Lower lobe of right lung (tissue), 2 donors: ENCODE measurements around the gene F12. TPM values are rescaled to one million over a fixed set of nuclear protein-coding genes. Genes with fewer than 3 reads are reported as not detected.

Source experiments
- ATAC-seq, 2 donors: fragments of 200-7000 bp; cut with Tn5 transposase; one replicate each; pipeline ENCODE4 v1.9.1; 2020 to 2022; ENCODE audit warnings: mild to moderate bottlenecking in 2 of 2, moderate library complexity in 2 of 2
- DNase-seq: peaks from one replicate; pipeline ENCODE4 v3.0.0-alpha.2; 2020
- H3K27ac ChIP-seq: fragments of 200-600 bp; one replicate; pipeline ENCODE4 v1.8.0; 2022
- H3K27me3 ChIP-seq: fragments of 200-600 bp; one replicate; pipeline ENCODE4 v1.8.0; 2022; ENCODE audit warnings: low read depth
- H3K36me3 ChIP-seq: fragments of 200-600 bp; one replicate; pipeline ENCODE4 v1.8.0; 2022; ENCODE audit warnings: mild to moderate bottlenecking
- H3K4me1 ChIP-seq: fragments of 200-600 bp; one replicate; pipeline ENCODE4 v1.8.0; 2022
- H3K4me3 ChIP-seq: fragments of 200-600 bp; one replicate; pipeline ENCODE4 v1.8.0; 2022; ENCODE audit warnings: mild to moderate bottlenecking
- H3K9me3 ChIP-seq: fragments of 200-600 bp; one replicate; pipeline ENCODE4 v1.8.0; 2022
- CTCF ChIP-seq: fragments of 200-600 bp; IDR thresholded peaks from one replicate; pipeline ENCODE4 v1.8.0; 2022; ENCODE audit warnings: antibody characterized with exemption, mild to moderate bottlenecking
- intact Hi-C: fragments of 100-400 bp; cut with DNase I; formaldehyde crosslinking; loops from one replicate; pipeline ENCODE4 v1.11.0; 2022
- total RNA-seq: library from RNA; stranded (reverse); fragmentation: NEBNext Ultra II Directional; extraction: Animal tissue kit (Norgen Biotek cat#: 25700); gene quantifications from one replicate; pipeline ENCODE4 v1.2.1, GENCODE V29; 2021
- donor health status: DM: no; HTN: yes; CAD: no; lungs with severe emphysema.

F12 gene
- total RNA-seq, 1 donor from 2014 or later = 0.80 TPM

GRCh38 chr5:177434942-177435738 lies 25.8 kb upstream of the F12 start:
- ATAC-seq (no peak), DNase-seq (no peak)
- no peak overlapping the region for H3K4me3 ChIP-seq
- H3K4me1 ChIP-seq = peaks cover 28% of the 10 kb centered on the region
- intact Hi-C loops = no loop called here
- H3K36me3 ChIP-seq = peaks cover 87% of the 10 kb centered on the region
- no peaks in the 10 kb centered on the region for H3K27me3 ChIP-seq
- no peaks in the 10 kb centered on the region for H3K9me3 ChIP-seq
- TF ChIP-seq CTCF = no peak
- no peak overlapping the region for H3K27ac ChIP-seq

GRCh38 chr5:177434437-177434836 lies 25.1 kb upstream of the F12 start:
- no peak overlapping the region for H3K27ac ChIP-seq
- peaks cover 82% of the 10 kb centered on the region for H3K36me3 ChIP-seq
- DNase-seq = no peak

GRCh38 chr5:177433658-177434217 lies 24.4 kb upstream of the F12 start:
- no peak for ATAC-seq
- H3K4me1 ChIP-seq = peaks cover 42% of the 10 kb centered on the region

More at GRCh38 chr5:177434437-177434836, 25.1 kb upstream of the F12 start:
- Histone ChIP-seq H3K4me1 (peaks cover 35% of the 10 kb centered on the region), H3K27me3 (no peaks in the 10 kb centered on the region), H3K9me3 (no peaks in the 10 kb centered on the region), H3K4me3 (no peak overlapping the region)
- no peak for ATAC-seq
- intact Hi-C loops = no loop called here
- no peak for TF ChIP-seq CTCF

GRCh38 chr5:177432839-177433657 lies 23.7 kb upstream of the F12 start:
- H3K27me3 ChIP-seq = no peaks in the 10 kb centered on the region
- DNase-seq (no peak), ATAC-seq (no peak)
- H3K4me1 ChIP-seq = peaks cover 48% of the 10 kb centered on the region
- intact Hi-C loops = no loop called here
- peaks cover 72% of the 10 kb centered on the region for H3K36me3 ChIP-seq
- H3K9me3 ChIP-seq = no peaks in the 10 kb centered on the region
- TF ChIP-seq CTCF = no peak
- no peak overlapping the region for H3K27ac ChIP-seq
- no peak overlapping the region for H3K4me3 ChIP-seq

More at GRCh38 chr5:177433658-177434217, 24.4 kb upstream of the F12 start:
- no peak overlapping the region for H3K4me3 ChIP-seq
- H3K27me3 ChIP-seq = no peaks in the 10 kb centered on the region
- no peak for TF ChIP-seq CTCF
- peaks cover 78% of the 10 kb centered on the region for H3K36me3 ChIP-seq
- no peak overlapping the region for H3K27ac ChIP-seq
- H3K9me3 ChIP-seq = no peaks in the 10 kb centered on the region
- intact Hi-C loops = no loop called here
- DNase-seq = no peak

GRCh38 chr5:177432143-177432838 lies 22.9 kb upstream of the F12 start:
- no peak for DNase-seq
- ATAC-seq = no peak
- Histone ChIP-seq H3K4me3 (no peak overlapping the region), H3K4me1 (peaks cover 56% of the 10 kb centered on the region), H3K27ac (peak overlapping the region; percentile 90), H3K27me3 (no peaks in the 10 kb centered on the region), H3K9me3 (no peaks in the 10 kb centered on the region), H3K36me3 (peaks cover 64% of the 10 kb centered on the region)
- intact Hi-C loops = no loop called here
- no peak for TF ChIP-seq CTCF
